ENCODE measurements around the gene SPDYE6.
"Not testable (repeated sequence)": the region's sequence is repeated elsewhere in the genome, so short reads cannot be mapped to it uniquely, and the experiment has no call there.

Gene SPDYE6

DNA sequence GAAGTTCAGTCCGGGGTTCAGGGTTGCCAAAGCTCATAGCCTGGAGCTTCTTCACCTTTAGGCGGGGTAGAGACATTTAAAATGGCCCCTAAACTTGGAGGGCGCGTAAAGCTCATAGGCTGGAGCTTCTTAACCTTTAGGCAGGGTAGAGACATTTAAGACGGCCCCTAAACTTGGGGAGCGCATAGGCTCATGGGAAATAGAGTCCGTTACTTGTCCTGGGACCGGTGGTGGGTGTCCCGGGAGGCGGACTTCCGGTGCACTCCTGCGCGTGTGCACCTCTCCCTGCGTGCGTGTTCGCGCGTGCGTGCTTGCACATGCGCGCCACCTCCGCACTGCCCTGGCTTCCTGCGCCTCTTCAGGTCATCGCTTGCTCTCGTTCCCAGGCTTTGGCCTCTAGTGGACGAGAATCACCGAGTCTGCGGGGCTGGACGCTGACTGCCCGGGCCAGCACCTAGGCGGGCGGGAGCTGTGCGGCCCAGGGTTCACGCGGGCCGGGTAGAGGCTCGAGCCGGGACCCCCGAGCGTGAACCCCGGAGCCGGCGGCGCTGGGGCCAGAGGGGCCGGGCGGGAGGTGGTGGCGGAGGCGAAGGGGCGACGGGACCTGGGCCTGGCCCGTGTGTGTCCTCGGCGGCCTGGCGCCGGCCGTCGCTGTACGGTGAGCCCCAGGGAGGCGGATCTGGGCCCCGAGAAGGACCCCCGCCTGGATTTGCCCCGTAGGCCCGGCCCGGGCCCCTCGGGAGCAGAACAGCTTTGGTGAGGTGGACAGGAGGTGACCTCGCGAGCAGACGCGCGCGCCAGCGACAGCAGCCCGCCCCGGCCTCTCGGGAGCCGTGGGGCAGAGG lies 7.5 kb upstream of the SPDYE6 start:
- DNase-seq: peak; percentile 89

DNA sequence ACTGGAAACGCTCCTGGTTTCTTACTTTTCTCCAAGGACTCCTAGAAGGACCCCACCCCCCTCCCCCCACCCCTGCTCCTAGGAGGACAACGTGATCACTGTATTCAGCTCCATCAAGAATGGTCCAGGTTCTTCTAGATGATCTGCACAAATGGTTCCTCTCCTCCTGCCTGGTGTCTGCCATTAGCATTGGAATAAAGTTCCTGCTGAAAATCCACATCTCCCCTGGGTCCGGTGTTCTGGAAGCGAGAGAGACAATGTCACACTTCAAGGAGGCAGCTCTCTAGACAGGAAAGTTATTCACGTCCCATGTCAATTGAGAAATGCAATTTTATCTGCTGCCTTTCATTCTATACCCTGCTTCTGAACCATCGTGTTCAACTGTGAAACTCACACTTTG lies 9.3 kb downstream of the SPDYE6 start:
- not testable (repeated sequence) for DNase-seq

DNA sequence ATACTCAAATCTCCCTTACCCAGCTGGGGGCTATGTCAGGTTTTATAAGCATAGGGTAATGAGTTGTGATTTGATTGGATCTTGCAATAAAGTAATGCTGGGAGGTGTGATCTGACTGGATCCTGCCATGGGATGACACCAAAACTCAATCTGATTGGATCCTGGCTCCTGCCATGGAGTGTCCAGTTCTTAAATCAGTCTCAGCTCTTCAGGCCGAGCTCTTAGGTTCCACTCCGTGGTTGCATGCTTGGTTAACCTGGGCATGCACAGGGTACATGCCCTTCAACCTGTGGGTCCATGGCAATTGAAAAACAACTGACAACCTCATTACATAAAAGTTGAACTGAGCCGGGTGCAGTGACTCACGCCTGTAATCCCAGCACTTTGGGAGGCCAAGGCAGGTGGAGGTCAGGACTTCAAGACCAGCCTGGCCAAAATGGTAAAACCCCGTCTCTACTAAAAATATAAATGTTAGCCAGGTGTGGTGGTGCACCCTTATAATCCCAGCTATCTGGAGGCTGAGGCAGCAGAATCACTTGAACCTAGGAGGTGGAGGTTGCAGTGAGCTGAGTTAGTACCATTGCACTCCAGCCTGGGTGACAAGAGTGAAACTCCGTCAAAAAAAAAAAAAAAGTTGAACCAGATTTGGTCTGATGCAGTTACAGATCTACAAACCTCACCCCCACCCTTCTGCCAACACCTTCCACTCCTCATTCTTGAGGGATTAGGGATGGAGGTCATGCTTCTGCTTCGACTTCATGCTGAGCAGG lies 15.5 kb downstream of the SPDYE6 start:
- not testable (repeated sequence) for DNase-seq

DNA sequence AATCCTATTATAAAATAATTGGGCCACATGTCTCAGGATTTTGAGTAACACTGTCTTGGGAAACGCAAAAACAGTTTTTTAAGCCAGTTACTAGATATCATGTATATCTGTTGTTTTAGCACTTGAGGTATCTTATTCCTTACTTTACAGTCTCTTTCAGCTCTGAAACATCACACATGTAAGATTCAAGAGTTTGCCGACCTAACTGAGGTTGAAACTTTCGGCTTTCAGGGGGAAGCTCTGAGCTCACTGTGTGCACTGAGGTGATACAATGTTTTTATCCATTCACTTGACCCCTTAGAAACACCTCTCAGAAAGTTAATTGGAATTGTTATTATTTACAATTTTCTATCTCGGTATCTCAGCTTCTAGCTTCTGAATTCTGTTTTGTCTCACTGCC lies 18.8 kb downstream of the SPDYE6 start:
- DNase-seq: not testable (repeated sequence)

DNA sequence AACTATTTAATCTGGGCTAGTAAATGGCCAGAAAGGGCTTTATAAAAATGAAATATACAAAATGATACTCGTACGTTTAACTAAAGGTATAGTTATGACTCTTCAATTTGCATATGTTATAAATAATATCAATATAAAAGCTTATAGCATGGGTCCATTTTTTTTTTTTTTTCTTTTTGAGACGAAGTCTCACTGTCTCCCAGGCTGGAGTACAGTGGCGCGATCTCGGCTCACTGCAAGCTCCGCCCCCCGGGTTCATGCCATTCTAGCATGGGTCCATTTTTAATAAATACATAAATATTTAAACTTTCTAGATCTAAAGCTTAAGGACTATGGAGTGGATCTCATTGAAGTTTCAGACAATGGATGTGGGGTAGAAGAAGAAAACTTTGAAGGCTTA lies 19.2 kb downstream of the SPDYE6 start:
- not testable (repeated sequence) for DNase-seq

DNA sequence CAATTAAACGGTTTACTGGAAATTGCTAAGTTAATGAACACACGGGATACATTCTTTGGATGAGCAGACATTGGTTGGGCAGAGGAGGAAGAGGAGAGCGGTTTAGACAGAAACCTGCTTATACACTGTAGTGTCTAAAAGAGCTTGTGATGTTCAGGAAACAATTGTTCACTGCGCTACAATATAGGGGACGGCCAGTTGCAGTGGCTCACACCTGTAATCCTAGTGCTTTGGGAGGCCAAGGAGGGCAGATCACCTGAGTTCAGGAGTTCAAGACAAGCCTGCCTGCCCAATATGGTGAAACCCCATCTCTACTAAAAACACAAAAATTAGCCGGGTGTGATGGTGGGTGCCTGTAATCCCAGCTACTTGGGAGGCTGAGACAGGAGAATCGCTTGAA lies 20.7 kb downstream of the SPDYE6 start:
- not testable (repeated sequence) for DNase-seq

DNA sequence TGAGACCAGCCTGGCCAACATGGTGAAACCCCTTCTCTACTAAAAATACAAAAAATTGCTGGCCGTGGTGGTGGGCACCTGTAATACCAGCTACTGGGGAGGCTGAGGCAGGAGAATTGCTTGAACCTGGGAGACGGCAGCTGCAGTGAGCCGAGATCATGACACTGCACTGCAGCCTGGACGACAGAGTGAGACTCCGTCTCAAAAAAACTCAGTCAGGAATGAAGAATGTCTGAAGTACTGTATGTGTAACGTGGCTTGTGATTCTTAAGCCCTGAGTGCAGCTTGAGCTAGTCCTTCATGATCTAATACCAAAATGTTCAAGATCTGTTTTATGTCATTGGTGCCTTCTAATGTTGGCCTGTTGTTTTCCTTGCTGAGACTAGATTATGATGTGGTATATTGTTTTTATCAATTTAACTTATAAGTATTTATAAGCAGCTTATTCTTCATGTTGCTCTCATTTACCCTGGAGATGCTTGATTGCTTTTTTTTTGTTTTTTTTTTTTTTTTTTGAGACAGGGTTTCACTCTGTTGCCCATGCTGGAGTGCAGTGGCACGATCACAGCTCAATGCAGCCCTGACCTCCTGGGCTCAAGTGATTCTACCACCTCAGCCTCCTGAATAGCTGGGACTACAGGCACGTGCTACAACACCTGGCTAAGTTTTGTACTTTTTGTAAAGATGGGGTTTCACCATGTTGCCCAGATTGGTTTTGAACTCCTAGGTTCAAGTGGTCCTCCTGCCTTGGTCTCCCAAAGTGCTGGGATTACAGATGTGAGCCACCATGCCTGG lies 25.4 kb downstream of the SPDYE6 start:
- not testable (repeated sequence) for DNase-seq

DNA sequence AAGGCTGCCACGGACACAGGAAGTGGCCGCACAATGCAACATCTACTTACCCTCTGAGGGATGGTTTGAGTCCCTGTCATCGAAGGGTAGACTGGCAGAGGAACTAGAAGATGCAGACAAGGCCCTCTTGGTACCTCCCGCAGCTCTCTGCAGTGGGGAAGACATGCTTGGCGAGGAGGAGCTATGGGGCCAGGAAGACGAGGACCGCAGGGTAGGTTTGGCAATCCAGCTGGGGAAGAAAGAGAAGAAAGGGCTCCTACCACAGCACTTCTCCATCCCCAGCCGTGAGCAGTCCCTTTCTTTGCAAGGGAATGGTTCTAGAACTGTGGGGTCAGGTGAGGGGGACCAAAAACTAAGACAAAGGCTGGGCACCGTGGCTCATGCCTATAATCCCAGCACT lies 26.9 kb downstream of the SPDYE6 start:
- DNase-seq: not testable (repeated sequence)

DNA sequence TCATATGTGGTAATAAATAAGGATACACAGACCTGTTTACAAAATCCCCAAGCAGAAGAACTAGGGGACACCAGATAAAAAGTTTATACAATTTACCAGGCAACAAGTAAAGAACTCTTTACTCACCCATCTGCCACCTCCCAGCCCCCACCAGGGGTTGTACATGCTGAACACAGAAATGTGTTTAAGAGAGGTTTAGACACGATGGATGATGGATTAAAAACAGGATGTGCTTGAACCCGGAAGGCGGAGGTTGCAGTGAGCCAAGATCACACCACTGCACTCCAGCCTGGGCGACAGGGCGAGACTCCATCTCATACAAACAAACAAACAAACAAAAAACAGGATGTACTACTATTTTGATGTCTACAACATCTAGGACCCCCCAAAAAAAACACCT lies 27.4 kb downstream of the SPDYE6 start:
- DNase-seq: not testable (repeated sequence)

DNA sequence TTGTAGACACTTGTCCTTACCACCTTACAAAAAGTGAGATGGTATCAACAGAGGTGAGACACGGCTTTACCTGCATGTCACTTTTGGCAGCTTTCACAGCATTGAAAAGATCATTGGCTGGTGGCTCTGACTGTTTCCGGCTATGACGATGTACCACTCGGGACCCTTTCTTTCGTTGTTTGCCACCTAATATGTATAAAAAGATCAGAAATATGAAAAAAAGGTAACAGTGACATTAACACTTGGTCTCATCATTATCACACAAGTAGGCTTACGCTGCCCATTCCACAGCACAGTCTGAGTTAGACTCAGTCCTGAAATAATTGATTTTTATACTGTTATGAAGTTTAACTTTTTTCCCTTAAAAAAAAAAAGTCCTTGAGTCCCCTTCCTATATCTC lies 29.1 kb downstream of the SPDYE6 start:
- DNase-seq: not testable (repeated sequence)

DNA sequence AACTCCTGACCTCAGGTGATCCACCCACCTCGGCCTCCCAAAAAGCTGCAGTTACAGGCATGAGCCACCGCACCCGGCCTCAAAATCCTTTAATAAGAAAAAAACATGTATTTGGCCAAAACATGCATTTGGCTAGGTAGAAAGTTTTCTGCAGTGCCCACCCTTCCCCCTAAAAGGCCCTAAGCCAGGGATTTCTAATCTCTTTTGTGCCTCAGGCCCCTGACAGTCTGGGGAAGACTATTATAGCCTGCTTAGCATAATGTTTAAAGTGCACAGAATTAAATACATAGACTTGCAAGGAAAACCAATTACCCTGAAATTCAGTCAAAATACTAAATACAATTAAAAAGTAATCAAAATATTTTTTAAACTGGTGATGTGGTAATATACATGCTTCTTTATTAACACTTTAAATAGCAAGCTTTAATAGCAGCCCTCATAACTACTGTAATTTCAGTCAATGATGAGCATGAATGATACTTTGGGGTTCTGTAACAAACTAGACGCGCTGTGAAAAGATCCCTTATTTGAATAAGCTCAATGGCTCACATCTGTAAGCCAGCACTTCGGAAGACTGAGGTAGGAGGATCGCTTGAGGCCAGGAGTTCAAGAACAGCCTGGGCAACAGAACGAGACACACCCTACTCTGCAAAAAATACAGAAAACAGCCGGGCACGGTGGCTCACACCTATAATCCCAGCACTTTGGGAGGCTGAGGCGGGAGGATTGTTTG lies 29.9 kb downstream of the SPDYE6 start:
- DNase-seq: no peak

DNA sequence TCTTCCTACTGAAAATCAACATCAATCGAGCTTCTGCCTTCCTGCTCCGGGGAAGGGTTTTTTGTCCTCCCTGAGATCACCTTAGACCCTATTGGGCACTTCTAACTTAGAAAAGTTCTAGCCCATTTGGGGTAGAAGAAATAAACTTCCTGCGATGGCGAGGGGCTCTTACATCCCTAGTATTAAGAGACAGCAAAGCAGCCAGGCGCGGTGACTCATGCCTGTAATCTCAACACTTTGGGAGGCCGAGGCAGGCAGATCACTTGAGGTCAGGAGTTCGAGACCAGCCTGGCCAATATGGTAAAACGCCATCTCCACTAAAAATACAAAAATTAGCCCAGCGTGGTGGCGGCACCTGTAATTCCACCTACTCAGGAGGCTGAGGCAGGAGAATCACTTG lies 31.1 kb downstream of the SPDYE6 start:
- DNase-seq: not testable (repeated sequence)

DNA sequence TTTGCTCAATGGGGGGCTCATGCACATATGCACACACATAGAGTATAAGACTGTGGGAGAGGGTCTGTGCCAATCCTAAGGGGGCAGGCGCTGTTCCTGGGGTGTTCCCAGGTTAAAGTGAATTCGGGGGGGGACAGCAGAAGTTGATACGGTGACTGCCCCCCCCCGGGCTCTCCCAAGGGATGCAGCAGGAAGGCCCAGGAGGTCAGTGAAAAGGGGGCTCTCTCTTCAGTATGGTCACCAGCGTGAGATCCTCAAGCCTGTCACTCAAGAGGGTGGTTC lies 32.4 kb downstream of the SPDYE6 start:
- no peak for DNase-seq

DNA sequence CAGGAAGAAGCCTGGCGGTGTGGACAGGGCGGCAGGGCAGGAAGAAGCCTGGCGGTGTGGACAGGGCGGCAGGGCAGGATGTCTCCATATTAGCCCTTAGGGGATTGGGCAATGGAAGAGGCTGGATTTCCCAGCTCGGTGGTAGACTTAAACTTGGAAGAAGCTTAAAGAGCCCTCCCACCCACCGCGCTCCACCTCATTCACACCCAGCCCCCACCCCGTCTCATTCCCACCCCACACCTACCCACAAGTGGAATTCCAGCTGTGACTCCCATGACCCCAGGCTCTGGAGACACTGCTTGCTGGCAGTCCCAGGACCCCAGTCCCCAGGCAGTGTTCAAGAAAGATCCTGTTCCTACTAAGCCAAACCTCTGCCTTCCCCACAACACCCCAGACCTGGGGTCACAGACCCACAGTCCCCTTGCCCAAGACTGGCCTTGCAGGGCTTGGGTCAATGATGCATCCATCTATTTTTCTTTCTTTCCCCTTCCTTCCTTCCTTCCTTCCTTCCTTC lies 34.0 kb downstream of the SPDYE6 start:
- DNase-seq: no peak

DNA sequence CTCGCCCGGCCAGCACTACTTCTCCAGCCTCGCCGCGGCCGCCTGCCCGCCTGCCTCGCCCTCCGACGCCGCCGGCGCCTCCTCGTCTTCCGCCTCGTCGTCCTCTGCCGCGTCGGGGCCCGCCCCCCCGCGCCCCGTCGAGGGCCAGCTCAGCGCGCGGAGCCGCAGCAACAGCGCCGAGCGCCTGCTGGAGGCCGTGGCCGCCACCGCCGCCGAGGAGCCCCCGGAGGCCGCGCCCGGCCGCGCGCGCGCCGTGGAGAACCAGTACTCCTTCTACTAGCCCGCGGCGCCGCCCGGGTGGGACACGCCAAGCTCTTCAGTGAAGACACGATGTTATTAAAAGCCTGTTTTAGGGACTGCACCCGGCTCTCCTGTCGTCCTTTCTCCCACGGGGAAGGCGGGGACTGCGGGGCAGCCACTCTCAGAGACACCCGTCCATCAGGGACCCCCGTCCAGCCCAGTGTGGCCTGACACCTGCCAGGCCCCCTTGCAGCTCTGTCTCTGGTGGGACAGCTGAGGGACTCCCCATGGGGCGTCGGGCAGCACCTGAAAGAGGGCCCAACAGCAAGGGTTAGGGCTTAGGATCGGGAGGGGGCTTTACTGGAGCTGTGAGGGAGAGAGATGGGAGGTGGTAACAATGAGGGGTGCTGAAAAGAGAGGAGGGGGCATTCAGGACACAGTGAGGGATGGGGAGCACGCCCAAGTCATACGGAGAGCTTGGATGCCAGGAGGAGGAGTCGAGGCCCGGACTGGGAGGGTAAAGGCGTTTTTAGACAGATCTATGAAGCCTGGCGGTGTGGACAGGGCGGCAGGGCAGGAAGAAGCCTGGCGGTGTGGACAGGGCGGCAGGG lies 34.7 kb downstream of the SPDYE6 start:
- DNase-seq: no peak

DNA sequence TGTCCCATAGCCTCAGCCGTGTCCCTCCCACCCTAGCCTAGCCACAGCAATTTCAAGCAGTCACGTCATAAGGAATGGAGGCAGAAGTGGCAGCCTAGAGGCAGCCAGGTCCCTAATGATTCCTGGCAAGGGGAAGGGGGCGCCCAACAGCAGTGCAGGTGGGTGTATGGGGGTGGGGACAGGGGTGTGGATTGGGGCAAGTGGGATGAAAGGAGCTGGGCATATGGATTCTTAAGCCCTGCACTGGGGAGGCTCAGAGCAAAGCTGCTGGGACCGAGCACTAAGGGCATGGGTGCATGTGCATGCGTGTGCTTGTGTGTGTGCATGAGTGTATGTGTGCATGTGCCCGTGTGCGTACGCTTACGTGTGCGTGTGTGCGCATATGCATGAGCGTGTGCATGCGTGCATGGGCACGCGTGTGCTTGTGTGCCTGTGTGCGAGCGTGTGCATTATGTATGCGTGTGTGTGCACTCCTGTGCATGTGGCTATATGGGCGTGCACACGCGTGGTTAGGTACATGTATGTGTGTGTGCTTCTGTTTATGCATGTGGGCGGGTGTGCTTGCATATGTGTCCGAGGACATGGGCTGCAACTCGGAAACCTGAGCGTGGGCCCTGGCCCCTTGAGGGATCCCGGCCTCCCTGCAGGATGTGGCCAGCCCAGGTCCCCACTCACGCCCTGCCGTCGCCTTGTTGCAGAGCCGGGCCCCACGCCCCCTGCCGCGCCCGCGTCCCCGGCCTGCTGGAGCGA lies 35.5 kb downstream of the SPDYE6 start:
- no peak for DNase-seq

DNA sequence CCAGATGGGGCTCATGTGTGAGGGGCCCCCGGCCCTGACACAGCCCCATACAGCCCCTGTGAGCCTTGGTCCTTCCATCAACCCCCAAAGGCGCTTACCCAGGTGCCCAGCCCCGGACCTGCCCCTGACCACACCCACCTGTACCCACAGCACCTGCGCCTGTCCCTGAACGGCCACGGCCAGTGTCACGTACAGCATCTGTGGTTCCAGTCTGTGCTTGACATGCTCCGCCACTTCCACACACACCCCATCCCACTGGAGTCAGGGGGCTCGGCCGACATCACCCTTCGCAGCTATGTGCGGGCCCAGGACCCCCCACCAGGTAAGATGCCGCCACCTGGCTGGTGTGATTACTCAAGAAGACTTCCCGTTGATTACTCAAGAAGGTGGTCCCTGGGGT lies 36.1 kb downstream of the SPDYE6 start:
- no peak for DNase-seq

DNA sequence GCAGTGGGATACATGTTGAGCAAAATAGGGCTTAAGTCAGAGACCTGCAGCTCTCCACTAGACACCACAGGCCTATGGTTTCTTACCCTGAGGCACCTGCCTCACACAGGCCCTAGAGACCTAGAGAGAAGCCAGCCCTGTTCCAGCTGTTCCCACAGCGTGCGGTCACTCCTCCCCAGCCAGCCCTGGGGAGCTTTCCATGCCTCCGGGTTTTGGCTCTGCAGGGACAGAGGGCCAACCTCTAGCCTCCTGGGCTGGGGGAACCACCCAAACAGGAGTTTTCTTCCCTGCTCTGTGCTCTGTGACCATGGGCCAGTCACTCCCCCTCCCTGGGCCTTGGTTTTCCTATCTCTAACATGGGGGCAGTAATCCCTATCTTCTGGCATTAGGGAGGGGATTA lies 36.6 kb downstream of the SPDYE6 start:
- no peak for DNase-seq

DNA sequence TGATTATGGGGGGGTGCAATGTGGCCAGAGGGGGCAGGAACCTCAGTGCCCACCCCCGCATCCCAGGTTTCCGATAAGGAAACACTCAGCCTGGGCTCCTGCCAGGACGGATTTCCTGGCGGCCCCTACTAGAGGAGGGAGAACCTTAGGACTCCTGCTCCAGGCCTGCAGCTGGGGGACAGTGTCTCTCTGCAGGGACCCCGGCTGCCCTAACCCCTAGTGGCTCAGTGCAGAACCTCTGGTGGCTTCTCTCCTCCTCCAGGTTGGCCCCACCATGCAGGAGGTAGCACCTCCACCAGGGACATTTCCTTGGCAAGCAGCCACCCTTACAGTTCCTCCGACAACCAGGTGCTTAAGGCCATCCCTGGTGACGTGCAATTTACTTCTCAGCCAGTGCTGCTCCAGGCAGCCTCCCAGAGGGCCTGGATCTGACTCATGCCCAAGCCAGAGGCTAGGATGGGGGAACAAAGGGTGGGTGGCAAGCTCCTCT lies 37.7 kb downstream of the SPDYE6 start:
- DNase-seq: peak; percentile 13

DNA sequence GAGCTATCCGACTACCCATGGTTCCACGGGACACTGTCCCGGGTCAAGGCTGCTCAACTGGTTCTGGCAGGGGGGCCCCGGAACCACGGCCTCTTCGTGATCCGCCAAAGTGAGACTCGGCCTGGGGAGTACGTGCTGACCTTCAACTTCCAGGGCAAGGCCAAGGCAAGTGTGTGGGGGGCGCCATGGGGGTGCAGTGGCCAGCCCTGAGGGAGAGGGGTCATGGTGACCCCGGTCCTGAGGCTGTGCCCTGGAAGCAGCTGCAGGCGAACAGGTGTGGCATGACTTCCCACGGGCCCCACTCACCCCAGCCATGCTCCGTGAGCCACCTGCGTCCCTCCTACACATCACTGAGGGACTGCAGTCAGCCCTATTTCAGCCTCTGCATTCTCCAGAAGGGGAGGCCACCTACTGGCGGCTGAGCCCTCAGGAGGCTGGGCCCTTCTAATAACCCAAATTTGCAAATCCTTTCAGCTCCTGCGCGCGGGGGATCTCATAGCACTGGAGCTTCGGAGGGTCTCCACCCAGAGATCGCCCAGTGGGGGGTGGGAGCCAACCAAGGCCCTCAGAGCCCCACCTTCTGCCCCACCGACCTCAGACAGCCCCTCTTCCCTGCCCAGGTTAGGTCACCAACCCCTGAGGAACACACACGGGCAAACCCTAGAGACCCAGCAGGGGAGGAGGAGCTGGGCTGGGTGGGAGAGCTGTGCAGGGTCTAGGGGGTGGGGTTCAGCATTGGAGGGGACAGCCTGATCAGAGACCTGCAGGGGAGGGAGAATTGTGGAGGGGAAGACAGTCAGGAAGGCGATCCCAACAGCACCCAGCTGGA lies 38.8 kb downstream of the SPDYE6 start:
- no peak for DNase-seq
